HG02678 (cell line): ENCODE data around the gene WBP2.
"Not testable (repeated sequence)": the region's sequence is repeated elsewhere in the genome, so short reads cannot be mapped to it uniquely, and the experiment has no call there.

Experiments
- ATAC-seq: cut with Tn5 transposase; IDR thresholded peaks from one replicate; pipeline ENCODE4 v1.9.1; 2021; ENCODE audit warnings: mild to moderate bottlenecking, moderate library complexity; ENCODE audit not compliant: unreplicated experiment

Gene WBP2

DNA sequence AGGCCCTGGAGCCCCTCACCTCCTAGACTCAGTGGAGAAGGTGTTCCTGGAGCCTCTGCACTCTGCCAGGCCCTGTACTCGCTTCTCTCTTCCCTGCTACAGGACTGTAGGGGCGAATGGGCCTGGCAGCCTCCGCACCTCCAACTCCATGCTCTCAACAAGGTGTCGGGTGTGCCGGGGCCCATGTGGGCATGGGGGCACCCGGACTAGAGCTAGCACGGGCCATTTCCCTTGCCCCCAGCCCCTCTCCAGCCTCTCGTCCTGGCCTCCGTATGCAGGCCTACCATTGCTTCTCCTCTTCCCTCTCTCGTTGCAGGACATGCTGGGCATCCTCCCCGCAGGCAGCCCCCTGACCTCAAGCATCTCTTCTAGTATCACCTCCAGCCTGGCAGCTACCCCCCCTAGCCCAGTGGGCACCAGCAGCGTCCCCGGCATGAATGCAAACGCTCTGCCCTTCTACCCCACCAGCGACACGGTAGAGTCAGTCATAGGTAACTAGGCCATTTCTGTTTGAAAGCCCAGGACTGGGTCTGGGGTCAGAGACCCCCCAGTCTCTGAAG lies 36.7 kb downstream of the WBP2 start:
- no peak for ATAC-seq

- no peak for ATAC-seq
Measured at GRCh38 chr17:75817571-75817970, 37.6 kb downstream of the WBP2 start.

GRCh38 chr17:75816693-75817092 lies 38.4 kb downstream of the WBP2 start:
- no peak for ATAC-seq

- ATAC-seq = no peak
Measured at GRCh38 chr17:75815399-75815798, 39.7 kb downstream of the WBP2 start.

DNA sequence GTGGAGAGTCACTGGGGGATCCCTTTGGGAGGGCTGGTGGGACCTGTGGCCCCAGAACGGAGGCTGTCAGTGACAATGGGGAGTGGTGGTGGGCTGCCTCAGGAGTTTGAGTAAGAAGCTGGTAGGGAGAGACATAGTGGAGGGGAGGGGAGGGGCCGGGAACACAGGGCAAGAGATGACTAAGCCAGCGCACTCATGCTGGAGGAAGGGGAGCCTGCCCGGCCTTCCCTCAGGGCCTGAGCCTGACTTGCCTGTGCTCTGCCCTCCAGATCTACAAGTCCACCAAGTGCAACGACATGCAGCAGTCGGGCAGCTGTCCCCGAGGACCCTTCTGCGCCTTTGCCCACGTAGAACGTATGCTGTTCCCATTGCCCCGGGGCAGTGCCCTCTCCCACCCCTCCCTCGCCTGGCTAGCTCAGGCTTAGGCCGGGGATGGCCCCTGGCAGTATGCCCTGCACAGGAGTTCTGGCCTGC lies 40.2 kb downstream of the WBP2 start:
- ATAC-seq = no peak

- no peak for ATAC-seq
Measured at GRCh38 chr17:75814021-75814395, 41.1 kb downstream of the WBP2 start.

DNA sequence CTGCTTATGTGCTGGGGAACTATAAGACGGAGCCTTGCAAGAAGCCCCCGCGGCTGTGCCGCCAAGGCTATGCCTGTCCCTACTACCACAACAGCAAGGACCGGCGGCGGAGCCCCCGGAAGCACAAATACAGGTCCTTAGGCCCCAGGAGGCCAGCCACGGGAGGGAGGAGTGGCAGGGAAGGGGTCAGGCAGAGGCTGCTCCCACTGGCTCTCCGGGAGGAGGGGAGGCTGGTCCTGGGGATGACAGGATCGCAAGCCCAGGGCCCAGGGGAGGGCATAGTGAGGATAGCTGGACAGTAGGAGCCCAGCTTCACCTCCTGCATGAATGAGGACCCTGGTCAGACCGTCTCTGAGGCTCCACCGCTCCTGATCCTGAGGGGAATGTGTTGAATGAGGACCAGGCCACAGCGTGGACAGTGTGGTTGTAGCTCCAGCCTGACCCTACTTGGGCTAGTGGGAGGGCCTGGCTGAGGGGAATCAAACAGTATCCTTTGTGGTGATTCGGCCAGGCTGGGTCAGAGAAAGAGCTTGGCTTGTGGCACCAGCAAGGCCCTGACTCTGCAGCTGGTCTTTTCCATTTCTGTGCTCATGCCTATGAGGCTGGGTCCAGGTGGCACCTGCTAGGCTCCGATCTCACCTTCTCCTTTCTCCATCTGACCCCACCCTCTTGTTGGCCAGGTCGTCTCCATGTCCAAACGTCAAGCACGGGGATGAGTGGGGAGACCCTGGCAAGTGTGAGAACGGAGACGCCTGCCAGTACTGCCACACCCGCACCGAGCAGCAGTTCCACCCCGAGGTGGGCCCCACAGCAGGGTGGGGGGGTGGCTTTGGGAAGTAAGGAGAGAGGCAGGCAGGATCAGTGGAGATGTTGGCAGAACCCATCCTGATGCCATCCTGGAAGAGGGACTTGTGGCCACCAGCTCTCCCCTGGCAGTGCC lies 41.8 kb downstream of the WBP2 start:
- ATAC-seq = no peak

DNA sequence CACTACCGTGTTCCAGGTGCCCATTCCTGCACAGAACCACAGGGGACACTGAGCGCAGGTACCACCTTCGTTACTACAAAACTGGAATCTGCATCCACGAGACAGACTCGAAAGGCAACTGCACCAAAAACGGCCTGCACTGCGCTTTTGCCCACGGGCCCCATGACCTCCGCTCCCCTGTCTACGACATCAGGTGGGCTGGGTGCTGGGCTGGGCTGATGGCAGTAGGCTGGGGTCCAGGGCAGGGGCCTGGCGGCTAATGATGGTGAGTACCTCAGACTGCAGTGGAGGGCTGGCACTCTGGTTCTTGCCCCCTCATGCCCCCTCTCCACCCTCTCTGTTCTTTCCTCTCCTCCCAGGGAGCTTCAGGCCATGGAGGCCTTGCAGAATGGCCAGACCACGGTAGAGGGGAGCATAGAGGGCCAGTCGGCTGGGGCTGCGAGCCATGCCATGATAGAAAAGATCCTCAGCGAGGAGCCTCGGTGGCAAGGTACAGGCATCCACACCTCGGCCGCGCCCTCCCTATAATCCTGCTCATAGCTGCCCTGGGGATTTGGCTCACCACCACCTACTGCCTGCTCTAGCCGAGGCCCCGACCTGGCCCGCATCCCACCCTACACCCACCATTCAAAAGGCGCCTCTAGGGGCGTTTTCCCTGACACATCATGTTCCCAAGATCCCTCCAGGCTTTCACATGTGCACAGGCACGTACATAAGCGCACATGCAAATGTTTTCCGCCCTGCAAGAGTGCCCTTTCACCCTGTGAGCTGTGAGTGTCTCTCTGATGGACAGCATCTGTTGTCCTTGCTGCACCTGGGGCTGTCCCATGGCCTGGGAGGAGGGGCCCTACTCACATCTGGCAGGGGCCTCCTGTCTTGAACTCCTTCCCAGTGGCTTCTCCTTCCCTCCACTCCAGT lies 42.8 kb downstream of the WBP2 start:
- ATAC-seq = no peak

- no peak for ATAC-seq
Measured at GRCh38 chr17:75811174-75811573, 44.0 kb downstream of the WBP2 start.

DNA sequence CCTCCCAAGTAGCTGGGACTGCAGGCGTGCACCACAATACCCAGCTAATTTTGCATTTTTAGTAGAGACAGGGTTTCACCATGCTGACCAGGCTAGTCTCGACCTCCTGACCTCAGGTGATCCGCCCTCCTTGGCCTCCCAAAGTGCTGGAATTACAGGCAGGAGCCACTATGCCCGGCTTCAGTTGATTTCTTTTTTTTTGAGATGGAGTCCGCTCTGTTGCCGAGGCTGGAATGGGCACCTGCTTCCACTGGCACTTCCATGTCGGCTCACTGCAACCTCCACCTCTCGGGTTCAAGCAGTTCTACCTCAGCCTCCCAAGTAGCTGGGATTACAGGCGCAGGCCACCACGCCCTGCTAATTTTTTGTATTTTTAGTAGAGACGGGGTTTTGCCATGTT lies 44.4 kb downstream of the WBP2 start:
- ATAC-seq = not testable (repeated sequence)

DNA sequence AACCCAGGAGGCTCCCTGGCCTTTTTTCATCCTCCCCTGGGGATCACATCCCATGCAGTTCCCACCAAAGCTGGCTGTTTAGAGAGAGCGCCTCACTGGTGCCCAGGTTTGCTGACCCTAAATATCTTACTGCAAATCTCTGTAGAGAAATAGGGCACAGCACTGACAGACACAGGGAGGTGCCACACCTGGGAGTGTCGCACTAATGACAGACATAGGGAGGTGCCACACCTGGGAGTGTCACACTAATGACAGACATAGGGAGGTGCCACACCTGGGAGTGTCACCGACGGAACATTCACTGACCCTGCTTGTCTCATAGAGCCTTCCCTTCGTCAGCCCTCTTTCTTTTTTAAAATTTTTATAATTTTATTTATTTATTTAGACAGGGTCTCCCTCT lies 44.9 kb downstream of the WBP2 start:
- no peak for ATAC-seq

DNA sequence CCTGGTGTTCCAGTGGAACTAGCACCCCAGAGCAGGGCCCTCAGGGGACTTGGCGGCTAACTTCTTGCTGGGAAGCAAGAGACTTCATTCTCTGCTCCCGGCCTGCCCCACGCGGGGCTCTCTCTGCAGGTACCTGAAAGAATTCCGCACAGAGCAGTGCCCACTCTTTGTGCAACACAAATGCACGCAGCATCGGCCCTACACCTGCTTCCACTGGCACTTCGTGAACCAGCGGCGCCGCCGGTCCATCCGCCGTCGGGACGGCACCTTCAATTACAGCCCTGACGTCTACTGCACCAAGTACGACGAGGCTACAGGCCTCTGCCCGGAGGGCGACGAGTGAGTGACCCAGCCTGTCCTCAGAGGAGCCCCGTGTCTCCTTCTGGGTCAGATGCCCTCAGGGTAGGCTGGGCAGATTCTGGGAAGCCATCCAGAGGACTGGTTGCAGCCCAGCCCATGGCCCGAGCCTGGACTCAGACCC lies 45.5 kb downstream of the WBP2 start:
- ATAC-seq = no peak

DNA sequence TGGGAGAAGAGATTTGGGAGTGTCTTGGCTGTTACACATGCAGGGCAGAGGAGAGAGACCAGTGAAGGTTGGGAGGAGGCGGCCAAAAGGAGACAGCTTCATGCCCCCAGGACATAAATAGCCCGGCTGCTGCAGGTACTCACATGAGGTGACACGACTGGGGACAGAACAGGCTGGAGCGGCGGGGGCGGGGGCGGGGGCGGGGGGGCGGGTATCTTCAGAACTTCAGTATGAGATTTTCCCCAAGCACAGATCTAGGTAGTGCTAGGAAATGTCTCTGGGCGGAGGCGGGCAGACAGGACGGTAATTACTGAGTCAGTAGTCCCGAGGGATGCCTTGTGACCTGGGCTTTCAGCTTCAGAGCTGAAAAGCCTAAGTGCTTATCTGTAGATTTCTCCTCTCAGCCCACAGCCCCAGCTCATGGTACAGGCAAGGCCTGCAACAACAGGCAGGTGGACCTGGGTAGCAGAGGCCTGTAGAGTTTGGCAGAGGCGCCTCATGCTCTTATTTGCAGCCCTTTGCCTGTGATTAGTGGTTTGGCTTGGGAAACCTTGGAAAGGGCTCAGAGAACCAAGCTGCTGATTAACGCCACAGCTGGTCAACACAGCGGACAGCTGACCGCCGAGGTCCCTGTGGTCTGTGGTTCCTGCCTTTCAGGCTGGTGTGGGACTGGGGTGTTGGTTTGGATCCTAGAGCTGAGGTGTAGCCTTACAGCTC lies 46.1 kb downstream of the WBP2 start:
- peak; percentile 55 for ATAC-seq

DNA sequence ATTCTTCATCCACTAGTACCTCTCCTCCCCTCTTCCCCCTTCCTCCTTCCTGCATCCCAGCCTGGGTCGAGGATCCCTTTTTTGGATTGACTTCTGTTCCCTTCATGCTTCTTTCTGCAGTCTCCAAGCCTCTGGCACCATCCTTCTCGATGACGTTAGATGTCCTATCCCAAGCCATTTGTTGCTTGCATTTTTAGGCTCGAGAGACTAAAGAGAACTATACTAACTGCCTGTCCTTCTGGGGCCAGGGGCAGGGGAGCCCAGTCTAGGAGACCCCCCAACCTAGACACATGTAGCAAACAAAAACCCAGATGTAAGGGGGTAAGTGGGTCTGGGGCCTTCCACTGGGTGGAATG lies 46.6 kb downstream of the WBP2 start:
- ATAC-seq = no peak

DNA sequence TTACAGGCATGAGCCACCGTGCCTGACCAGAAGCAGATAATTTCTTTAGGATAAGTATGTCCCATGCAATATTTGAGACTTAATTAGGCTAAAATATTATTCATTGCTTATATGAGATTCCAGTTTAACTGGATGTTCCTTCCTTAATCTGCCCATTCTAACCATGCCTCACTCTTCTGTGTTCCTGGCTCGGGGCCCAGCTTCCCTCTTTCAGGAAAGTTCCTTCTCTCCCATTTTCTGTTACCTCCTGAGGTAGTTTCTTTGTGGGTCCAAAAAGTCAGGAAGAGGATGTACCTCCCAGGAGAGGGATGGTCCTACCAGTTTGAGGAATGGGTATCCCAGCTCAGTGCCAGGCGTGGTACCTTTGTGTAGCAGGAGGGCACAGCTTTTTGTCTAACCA lies 47.3 kb downstream of the WBP2 start:
- no peak for ATAC-seq

DNA sequence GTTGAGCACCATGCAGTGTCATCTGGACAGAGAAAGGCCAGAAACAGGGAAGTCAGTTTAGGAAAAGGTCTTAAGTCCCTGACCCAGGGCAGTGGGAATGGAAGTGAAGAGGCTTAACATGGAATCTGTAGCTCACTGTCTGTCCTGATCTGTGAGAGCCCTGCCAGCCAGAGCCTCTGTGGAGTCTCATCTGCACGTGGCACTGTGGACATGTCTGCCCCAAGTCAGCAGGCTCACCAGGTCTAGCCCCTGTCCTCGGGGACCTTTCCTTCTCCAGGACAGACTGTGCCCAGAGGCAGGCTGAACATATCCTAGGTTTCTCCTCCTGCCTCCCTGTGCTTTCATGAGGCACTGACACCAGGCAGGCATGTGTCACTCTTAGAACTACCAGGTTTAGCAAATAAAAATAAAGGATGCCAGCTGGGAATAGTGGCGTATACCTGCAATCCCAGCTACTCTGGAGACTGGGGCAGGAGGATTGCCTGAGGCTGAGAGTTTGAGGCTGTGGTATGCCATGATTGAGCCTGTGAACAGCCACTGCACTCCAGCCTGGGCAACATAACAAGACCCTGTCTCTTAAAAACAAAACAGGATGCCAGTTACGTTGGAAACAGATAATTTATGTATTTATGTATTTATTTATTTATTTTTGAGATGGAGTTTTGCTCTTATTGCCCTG lies 48.2 kb downstream of the WBP2 start:
- ATAC-seq = no peak

GRCh38 chr17:75803883-75804282 lies 51.3 kb downstream of the WBP2 start:
- ATAC-seq = no peak

GRCh38 chr17:75799402-75799801 lies 55.7 kb downstream of the WBP2 start:
- ATAC-seq = no peak

GRCh38 chr17:75795820-75796607 lies 59.1 kb downstream of the WBP2 start:
- no peak for ATAC-seq
